Fibroblast of lung (primary cell): ENCODE measurements around the gene SORCS2.

Experiments
- CTCF ChIP-seq, 2 donors: IDR thresholded peaks in 1 of 2; conservative IDR thresholded peaks in 1 of 2; 1 replicate in 1 of 2; 2 replicates in 1 of 2; pipeline ENCODE4 v1.5.1; 2011 to 2012; ENCODE audit warnings: low read length in 2 of 2, control low read depth in 1 of 2, inconsistent platforms in 1 of 2, low read depth in 1 of 2, mild to moderate bottlenecking in 1 of 2
- EZH2 ChIP-seq: IDR thresholded peaks from 2 replicates; pipeline ENCODE4 v1.5.1; 2012; ENCODE audit warnings: low read length, control low read depth, mild to moderate bottlenecking; ENCODE audit errors: missing control alignments

GRCh38 chr4:7272404-7272803, 80.1 kb downstream of the SORCS2 start:
- no peak for TF ChIP-seq CTCF (conservative IDR thresholded peaks at IDR 0.05 in 1 of 2, IDR thresholded peaks at IDR 0.05 in 1 of 2; ENCODE audit: low read depth in 1 of 2, low read length in 2 of 2)
- TF ChIP-seq EZH2 = no peak
